ENCODE data around the gene ZNF385A.

The ZNF385A gene

GRCh38 chr12:54384591-54385041 lies at the start of gene ZNF385A:
TSS of gene ZNF385A (minus strand) at chr12:54384733. CDS start at chr12:54384514, 219 bp downstream.
- no peak for TF ChIP-seq CTCF (IDR thresholded peaks at IDR 0.05; ENCODE audit: unreplicated experiment in 3 of 3)
- H3K4me1 Mint-ChIP-seq: peaks cover 35% of the 10 kb centered on the region

GRCh38 chr12:54432815-54433164 lies 48.3 kb upstream of the ZNF385A start:
- Mint-ChIP-seq H3K27me3 (ENCODE audit: low read depth) (peaks cover under 1% of the 10 kb centered on the region), H3K9me3 (no peaks in the 10 kb centered on the region), H3K36me3 (ENCODE audit: low read depth) (no peaks in the 10 kb centered on the region), H3K4me3 (no peak overlapping the region), H3K27ac (peak overlapping the region in 1 of 3 experiments; percentile 11), H3K4me1 (peaks cover 42% of the 10 kb centered on the region)
- no peak for TF ChIP-seq CTCF (IDR thresholded peaks at IDR 0.05; ENCODE audit: unreplicated experiment in 3 of 3)

More at GRCh38 chr12:54384591-54385041, at the start of gene ZNF385A:
- Mint-ChIP-seq H3K4me3 (no peak within 1 kb of the TSS), H3K9me3 (no peaks in the 10 kb centered on the region), H3K36me3 (ENCODE audit: low read depth) (no peaks in the 10 kb centered on the region), H3K27me3 (ENCODE audit: low read depth) (no peaks in the 10 kb centered on the region), H3K27ac (peak within 1 kb of the TSS in 2 of 3 experiments; percentile 28 to 38)

GRCh38 chr12:54431911-54432814 lies 47.6 kb upstream of the ZNF385A start:
- H3K36me3 Mint-ChIP-seq (ENCODE audit: low read depth): no peaks in the 10 kb centered on the region

GRCh38 chr12:54430471-54431069 lies 46.0 kb upstream of the ZNF385A start:
- peaks cover 57% of the 10 kb centered on the region for H3K4me1 Mint-ChIP-seq
- H3K27ac Mint-ChIP-seq: peak overlapping the region; percentile 1 to 38 (median 3)
- H3K4me3 Mint-ChIP-seq: peak overlapping the region in 1 of 3 experiments; percentile 23
- peaks cover 6% of the 10 kb centered on the region for H3K27me3 Mint-ChIP-seq (ENCODE audit: low read depth)
- no peak for TF ChIP-seq CTCF (IDR thresholded peaks at IDR 0.05; ENCODE audit: unreplicated experiment in 3 of 3)
- no peaks in the 10 kb centered on the region for H3K9me3 Mint-ChIP-seq
- H3K36me3 Mint-ChIP-seq (ENCODE audit: low read depth): no peaks in the 10 kb centered on the region

More at GRCh38 chr12:54431911-54432814, 47.6 kb upstream of the ZNF385A start:
- H3K27ac Mint-ChIP-seq: peak overlapping the region; percentile 11 to 62 (median 48)
- peaks cover 48% of the 10 kb centered on the region for H3K4me1 Mint-ChIP-seq
- peaks cover 6% of the 10 kb centered on the region for H3K27me3 Mint-ChIP-seq (ENCODE audit: low read depth)
- H3K4me3 Mint-ChIP-seq: peak overlapping the region in 1 of 3 experiments; percentile 0
- no peak for TF ChIP-seq CTCF (IDR thresholded peaks at IDR 0.05; ENCODE audit: unreplicated experiment in 3 of 3)
- H3K9me3 Mint-ChIP-seq: no peaks in the 10 kb centered on the region

GRCh38 chr12:54429014-54429471 lies 44.5 kb upstream of the ZNF385A start:
- no peaks in the 10 kb centered on the region for H3K9me3 Mint-ChIP-seq
- no peak overlapping the region for H3K4me3 Mint-ChIP-seq
- peaks cover 67% of the 10 kb centered on the region for H3K4me1 Mint-ChIP-seq
- H3K27me3 Mint-ChIP-seq (ENCODE audit: low read depth): peaks cover 10% of the 10 kb centered on the region
- no peak for TF ChIP-seq CTCF (IDR thresholded peaks at IDR 0.05; ENCODE audit: unreplicated experiment in 3 of 3)
- no peaks in the 10 kb centered on the region for H3K36me3 Mint-ChIP-seq (ENCODE audit: low read depth)
- peak overlapping the region in 2 of 3 experiments; percentile 24 to 39 for H3K27ac Mint-ChIP-seq

Measured in nephron (organoid).